Occipital lobe (tissue), 2 donors: Measurements from ENCODE around the gene PTPRN2. TPM values are rescaled to one million over a fixed set of nuclear protein-coding genes. Genes with fewer than 3 reads are reported as not detected.
"Not testable (repeated sequence)": the region's sequence is repeated elsewhere in the genome, so short reads cannot be mapped to it uniquely, and the experiment has no call there.

Experiments
- DNase-seq: peaks from one replicate; lab custom pipeline; 2025; lab: John Stamatoyannopoulos, UW
- total RNA-seq: library from RNA; depleted of rRNA; stranded (reverse); fragments of >200 nt; gene quantifications from one replicate; pipeline ENCODE4 v1.2.3, GENCODE V29; 2014

The PTPRN2 gene
- total RNA-seq, 1 donor from 2014 or later: 62.2 TPM

- no peak for DNase-seq
Observed at GRCh38 chr7:157604661-157605381, 982.8 kb downstream of the PTPRN2 start.

GRCh38 chr7:157603716-157604115 lies 983.9 kb downstream of the PTPRN2 start:
- no peak for DNase-seq

- no peak for DNase-seq
Observed at GRCh38 chr7:157603005-157603404, 984.6 kb downstream of the PTPRN2 start.

GRCh38 chr7:157602581-157602980 lies 985.0 kb downstream of the PTPRN2 start:
- no peak for DNase-seq

- no peak for DNase-seq
Observed at GRCh38 chr7:157602156-157602555, 985.5 kb downstream of the PTPRN2 start.

GRCh38 chr7:157601530-157601929 lies 986.1 kb downstream of the PTPRN2 start:
- DNase-seq: peak; percentile 53

- DNase-seq: no peak
Observed at GRCh38 chr7:157599491-157599890, 988.1 kb downstream of the PTPRN2 start.

- DNase-seq: no peak
Observed at GRCh38 chr7:157597562-157597961, 990.1 kb downstream of the PTPRN2 start.

- DNase-seq: no peak
Observed at GRCh38 chr7:157596881-157597280, 990.7 kb downstream of the PTPRN2 start.

GRCh38 chr7:157596471-157596870 lies 991.2 kb downstream of the PTPRN2 start:
- no peak for DNase-seq

GRCh38 chr7:157596026-157596425 lies 991.6 kb downstream of the PTPRN2 start:
- DNase-seq: no peak

- no peak for DNase-seq
Observed at GRCh38 chr7:157595086-157595855, 992.4 kb downstream of the PTPRN2 start.

GRCh38 chr7:157594306-157594705 lies 993.3 kb downstream of the PTPRN2 start:
- DNase-seq: no peak

- DNase-seq: no peak
Observed at GRCh38 chr7:157593541-157593940, 994.1 kb downstream of the PTPRN2 start.

GRCh38 chr7:157592636-157593320 lies 994.8 kb downstream of the PTPRN2 start:
- not testable (repeated sequence) for DNase-seq

GRCh38 chr7:157590526-157590925 lies 997.1 kb downstream of the PTPRN2 start:
- no peak for DNase-seq

GRCh38 chr7:157589680-157590079 lies 997.9 kb downstream of the PTPRN2 start:
- no peak for DNase-seq

- DNase-seq: no peak
Observed at GRCh38 chr7:157587805-157588560, 999.6 kb downstream of the PTPRN2 start.

GRCh38 chr7:157587051-157587804 lies 1000.4 kb downstream of the PTPRN2 start:
- no peak for DNase-seq

GRCh38 chr7:157586426-157586955 lies 1001.1 kb downstream of the PTPRN2 start:
- no peak for DNase-seq
